WTC11 (cell line): ENCODE results near the gene GRB7.

ENCODE experiments used
- ELF4 ChIP-seq: sonication (generic); formaldehyde crosslinking; IDR thresholded peaks from 2 replicates; pipeline ENCODE4 v1.8.1; 2022; ENCODE audit warnings: low read depth, mild to moderate bottlenecking, moderate library complexity, missing genetic modification reagents
- ESRRA ChIP-seq: sonication (generic); formaldehyde crosslinking; IDR thresholded peaks from 2 replicates; pipeline ENCODE4 v1.8.1; 2022; ENCODE audit warnings: mild to moderate bottlenecking, missing genetic modification reagents, borderline replicate concordance
- IRF2 ChIP-seq: sonication (generic); formaldehyde crosslinking; IDR thresholded peaks from 2 replicates; pipeline ENCODE4 v1.8.0; 2022; ENCODE audit warnings: low read depth, missing genetic modification reagents, borderline replicate concordance
- ZSCAN18 ChIP-seq: fragments of 250-450 bp; sonication (Bioruptor Pico); IDR thresholded peaks from 2 replicates; pipeline ENCODE4 v2.1.2; 2022; ENCODE audit warnings: mild to moderate bottlenecking, moderate library complexity
- TF ChIP-seq, protein P1 (sequence below): fragments of 200-600 bp; IDR thresholded peaks from 2 replicates; pipeline ENCODE4 v1.8.0; 2022; ENCODE audit warnings: antibody characterized with exemption
- TF ChIP-seq, protein P2 (sequence below): sonication (generic); formaldehyde crosslinking; IDR thresholded peaks from 2 replicates; pipeline ENCODE4 v1.8.1; 2022; ENCODE audit warnings: mild to moderate bottlenecking, moderate library complexity, missing genetic modification reagents

DNA sequence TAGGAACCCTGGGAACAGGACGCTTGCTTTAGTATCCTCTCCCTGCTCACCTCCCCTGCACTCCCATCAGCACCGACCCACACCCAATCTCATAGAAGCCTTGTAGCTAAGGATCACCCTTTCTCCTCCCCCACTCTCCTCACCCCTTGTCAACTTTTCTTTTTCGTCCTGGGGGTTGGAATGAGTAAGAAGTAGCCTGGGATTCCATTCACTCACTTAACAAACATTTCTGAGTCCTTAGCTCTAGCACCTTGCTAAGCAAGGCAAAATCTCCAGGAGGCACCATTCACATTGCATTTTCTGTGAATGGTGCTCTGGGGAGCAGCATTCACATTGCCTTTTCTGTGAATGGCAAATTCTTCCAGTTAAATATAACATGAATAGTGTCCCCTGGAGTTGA lies 48.8 kb upstream of the GRB7 start:
- TF ChIP-seq ESRRA (CRISPR knock-in tag) (no peak), IRF2 (CRISPR knock-in tag) (no peak), ZSCAN18 (CRISPR knock-in tag) (no peak), ELF4 (no peak)
- TF ChIP-seq, protein P1, sequence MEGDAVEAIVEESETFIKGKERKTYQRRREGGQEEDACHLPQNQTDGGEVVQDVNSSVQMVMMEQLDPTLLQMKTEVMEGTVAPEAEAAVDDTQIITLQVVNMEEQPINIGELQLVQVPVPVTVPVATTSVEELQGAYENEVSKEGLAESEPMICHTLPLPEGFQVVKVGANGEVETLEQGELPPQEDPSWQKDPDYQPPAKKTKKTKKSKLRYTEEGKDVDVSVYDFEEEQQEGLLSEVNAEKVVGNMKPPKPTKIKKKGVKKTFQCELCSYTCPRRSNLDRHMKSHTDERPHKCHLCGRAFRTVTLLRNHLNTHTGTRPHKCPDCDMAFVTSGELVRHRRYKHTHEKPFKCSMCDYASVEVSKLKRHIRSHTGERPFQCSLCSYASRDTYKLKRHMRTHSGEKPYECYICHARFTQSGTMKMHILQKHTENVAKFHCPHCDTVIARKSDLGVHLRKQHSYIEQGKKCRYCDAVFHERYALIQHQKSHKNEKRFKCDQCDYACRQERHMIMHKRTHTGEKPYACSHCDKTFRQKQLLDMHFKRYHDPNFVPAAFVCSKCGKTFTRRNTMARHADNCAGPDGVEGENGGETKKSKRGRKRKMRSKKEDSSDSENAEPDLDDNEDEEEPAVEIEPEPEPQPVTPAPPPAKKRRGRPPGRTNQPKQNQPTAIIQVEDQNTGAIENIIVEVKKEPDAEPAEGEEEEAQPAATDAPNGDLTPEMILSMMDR, result no peak
- TF ChIP-seq, protein P2, sequence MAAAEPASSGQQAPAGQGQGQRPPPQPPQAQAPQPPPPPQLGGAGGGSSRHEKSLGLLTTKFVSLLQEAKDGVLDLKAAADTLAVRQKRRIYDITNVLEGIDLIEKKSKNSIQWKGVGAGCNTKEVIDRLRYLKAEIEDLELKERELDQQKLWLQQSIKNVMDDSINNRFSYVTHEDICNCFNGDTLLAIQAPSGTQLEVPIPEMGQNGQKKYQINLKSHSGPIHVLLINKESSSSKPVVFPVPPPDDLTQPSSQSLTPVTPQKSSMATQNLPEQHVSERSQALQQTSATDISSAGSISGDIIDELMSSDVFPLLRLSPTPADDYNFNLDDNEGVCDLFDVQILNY (CRISPR knock-in tag), result no peak
